ENCODE results near the gene FN3KRP. TPM values are rescaled to one million over a fixed set of nuclear protein-coding genes. Genes with fewer than 3 reads are reported as not detected.
A peak's percentile ranks its signal among the peaks of the same experiment; 100 is the strongest.

Gene FN3KRP
- total RNA-seq, 1 donor from 2014 or later = 38.5 TPM

DNA sequence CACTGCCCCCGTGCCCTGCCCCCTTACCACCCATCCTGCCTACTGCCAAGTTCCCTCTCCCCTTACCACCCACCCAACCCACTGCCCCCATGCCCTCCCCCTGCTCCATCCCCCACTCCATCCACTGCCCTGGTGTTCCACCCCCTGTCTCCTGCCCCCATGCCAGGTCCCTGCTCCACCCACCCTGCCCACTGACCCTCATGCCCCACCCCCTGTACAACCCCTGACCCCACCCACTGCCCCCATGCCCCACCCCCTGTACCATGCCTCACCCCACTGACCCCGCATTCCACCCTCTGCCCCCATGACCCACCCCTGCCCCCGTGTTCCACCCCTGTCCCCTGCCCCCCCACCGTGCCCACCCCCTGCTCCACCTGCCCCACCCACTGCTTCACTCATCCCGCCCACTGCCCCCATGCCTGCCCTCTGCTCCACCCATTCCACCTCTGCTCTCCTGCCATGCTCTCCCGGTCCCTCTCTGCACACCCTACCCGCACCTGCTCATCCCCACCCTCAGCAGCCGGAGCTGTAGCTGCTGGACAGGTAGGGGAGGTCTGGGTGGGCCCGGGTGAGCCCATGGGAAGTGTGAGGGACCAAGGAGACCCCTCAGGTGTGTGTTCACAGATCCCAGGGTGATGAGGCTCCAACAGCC, 7.4 kb upstream of the FN3KRP start:
- no peak for DNase-seq (ENCODE audit: low spot score)

- no peak for DNase-seq (ENCODE audit: low spot score)
Measured at GRCh38 chr17:82709676-82710498, 6.6 kb upstream of the FN3KRP start.

GRCh38 chr17:82710499-82711232, 5.8 kb upstream of the FN3KRP start:
- no peak for DNase-seq (ENCODE audit: low spot score)

- DNase-seq (ENCODE audit: low spot score) = no peak
Measured at GRCh38 chr17:82713071-82713723, 3.3 kb upstream of the FN3KRP start.

GRCh38 chr17:82718986-82719685, 2.6 kb downstream of the FN3KRP start:
- no peak for DNase-seq (ENCODE audit: low spot score)

- no peak for DNase-seq (ENCODE audit: low spot score)
Measured at GRCh38 chr17:82720204-82720603, 3.7 kb downstream of the FN3KRP start.

DNA sequence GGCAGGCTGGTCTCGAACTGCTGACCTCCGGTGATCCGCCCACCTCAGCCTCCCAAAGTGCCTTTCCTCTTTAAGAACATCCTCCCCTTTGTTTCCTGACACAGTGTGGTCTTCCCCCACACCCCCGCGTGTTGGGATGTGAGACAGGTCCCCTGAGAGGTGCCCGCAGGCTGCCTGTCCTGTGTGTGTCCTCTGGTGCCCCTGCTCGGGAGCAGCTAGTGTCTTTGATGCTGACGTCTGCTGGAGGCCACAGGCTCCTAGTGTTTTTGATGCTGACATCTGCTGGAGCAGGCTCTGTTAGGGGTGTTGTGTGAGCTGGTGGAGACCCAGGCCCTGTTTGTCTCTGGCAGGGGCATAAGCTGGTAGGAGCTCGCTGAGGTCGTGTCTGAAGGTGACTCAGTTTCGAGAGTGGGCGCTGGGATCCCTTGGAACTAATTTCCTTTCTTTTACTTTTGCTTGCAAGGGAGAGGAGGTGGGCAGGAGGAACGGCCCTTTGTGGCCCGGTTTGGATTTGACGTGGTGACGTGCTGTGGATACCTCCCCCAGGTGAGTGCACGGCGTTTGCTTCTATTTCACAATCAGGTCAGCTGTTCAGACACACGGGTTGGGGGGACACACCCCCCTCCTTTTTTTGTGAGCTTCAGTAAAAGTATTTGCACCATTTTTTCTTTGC, 6.0 kb downstream of the FN3KRP start:
- no peak for DNase-seq (ENCODE audit: low spot score)

DNA sequence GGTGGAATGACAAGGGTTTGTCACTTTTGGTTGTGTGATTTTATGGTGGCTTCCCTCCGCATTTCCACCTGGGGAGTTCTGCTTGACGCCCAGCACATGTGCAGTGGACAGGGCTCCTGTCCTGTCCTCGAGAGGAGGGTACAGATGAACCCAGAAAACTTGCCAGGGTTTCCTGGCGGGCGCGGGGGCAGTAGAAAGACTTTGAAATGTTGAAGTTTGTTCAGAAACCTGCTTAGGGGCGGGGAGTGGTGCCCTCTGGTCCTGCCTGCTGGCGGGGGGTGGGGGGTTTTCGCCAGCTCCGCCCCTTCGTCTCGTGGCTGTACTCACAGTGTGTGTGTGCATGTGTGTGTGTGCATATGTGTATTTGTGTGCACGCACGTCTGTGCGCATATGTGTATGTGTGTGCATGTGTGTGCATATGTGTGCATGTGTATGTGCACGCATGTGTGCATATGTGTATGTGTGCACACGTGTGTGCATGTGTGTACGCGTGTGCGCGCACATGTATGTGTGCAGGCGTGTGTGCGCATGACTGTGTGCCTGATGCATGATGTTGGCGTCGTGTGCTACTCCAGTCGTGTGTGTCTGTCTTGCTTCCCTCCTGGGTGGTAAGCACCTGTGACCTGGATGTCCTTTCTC, 6.8 kb downstream of the FN3KRP start:
- DNase-seq (ENCODE audit: low spot score) = no peak

- no peak for DNase-seq (ENCODE audit: low spot score)
Measured at GRCh38 chr17:82726427-82726826, 9.9 kb downstream of the FN3KRP start.

GRCh38 chr17:82729479-82730260, 13.2 kb downstream of the FN3KRP start:
- DNase-seq (ENCODE audit: low spot score) = no peak

- DNase-seq (ENCODE audit: low spot score) = no peak
Measured at GRCh38 chr17:82732118-82732743, 15.7 kb downstream of the FN3KRP start.

GRCh38 chr17:82734987-82735866, 18.7 kb downstream of the FN3KRP start, which contains the start of gene FN3K:
FN3K (plus strand) TSS chr17:82735615; CDS start chr17:82735637, 22 bp downstream.
- DNase-seq (ENCODE audit: low spot score) = peak; percentile 53

DNA sequence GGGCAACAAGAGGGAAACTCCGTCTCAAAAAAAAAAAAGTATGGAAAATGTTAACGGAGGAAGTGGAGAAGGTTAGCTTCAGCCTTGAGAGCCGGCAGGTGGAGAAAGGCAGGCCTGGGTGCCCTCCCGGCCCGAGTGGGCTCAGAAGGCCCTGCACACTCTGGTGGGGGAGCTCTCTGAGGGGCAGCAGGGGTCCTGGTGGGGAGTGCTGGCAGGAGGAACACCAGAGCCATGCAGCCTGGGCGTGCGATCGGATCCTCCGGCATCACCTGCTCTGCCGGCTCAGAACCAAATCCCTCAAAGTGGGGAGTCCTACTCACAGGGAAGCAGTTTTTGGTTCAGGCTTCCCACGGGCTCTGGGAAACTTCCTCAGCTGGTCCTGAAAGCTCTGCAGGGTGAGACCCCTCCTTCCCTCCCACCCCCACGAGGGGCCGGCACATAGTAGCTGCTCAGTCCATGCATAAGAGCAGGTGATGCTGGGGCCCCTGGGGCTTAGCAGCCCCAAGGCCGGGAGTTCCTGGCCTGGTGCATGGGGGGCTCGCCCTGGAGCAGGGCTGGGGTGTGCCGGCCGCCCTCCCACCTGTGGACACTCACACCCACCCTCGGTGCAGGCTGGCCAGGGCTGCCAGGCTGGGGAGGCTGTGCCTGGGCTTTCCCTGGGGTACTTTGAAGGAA, 20.1 kb downstream of the FN3KRP start:
- DNase-seq (ENCODE audit: low spot score) = no peak

GRCh38 chr17:82737967-82738877, 21.7 kb downstream of the FN3KRP start:
- DNase-seq (ENCODE audit: low spot score) = no peak

GRCh38 chr17:82740906-82741759, 24.6 kb downstream of the FN3KRP start:
- DNase-seq (ENCODE audit: low spot score) = no peak
